GM12878 (cell line): ENCODE measurements around the gene ITGB8. TPM values are rescaled to one million over a fixed set of nuclear protein-coding genes. Genes with fewer than 3 reads are reported as not detected.

Experiments
- CBX5 ChIP-seq: sonication (generic); IDR thresholded peaks from 2 replicates; pipeline ENCODE4 v1.6.1; 2016; ENCODE audit warnings: low read depth, moderate library complexity, mild to moderate bottlenecking, inconsistent platforms
- CUX1 ChIP-seq: IDR thresholded peaks from 2 replicates; pipeline ENCODE4 v1.6.1; 2012; ENCODE audit warnings: improper control_type of control experiment, low read depth, low read length; ENCODE audit not compliant: insufficient replicate concordance
- GABPA ChIP-seq: IDR thresholded peaks from 2 replicates; pipeline ENCODE4 v1.6.1; 2014; ENCODE audit warnings: antibody characterized with exemption, low read depth, mild to moderate bottlenecking, inconsistent platforms
- IKZF1 ChIP-seq: fragments of 450-650 bp; conservative IDR thresholded peaks from 2 replicates; pipeline ENCODE4 v1.6.1; 2017; ENCODE audit warnings: antibody characterized with exemption, mild to moderate bottlenecking
- IRF3 ChIP-seq: fragments of 450-650 bp; IDR thresholded peaks from 2 replicates; pipeline ENCODE4 v1.6.1; 2014; ENCODE audit warnings: mild to moderate bottlenecking
- MTA3 ChIP-seq: IDR thresholded peaks from 2 replicates; pipeline ENCODE4 v1.6.1; 2012; ENCODE audit warnings: low read length, inconsistent platforms, borderline replicate concordance
- MXI1 ChIP-seq: fragments of 150-350 bp; IDR thresholded peaks from 2 replicates; pipeline ENCODE4 v1.6.1; 2011; ENCODE audit warnings: low read depth, mild to moderate bottlenecking, inconsistent platforms, low read length, improper control_type of control experiment
- NRF1 ChIP-seq: conservative IDR thresholded peaks from 2 replicates; pipeline ENCODE4 v1.6.1; 2011; ENCODE audit warnings: mild to moderate bottlenecking, low read depth, low read length, improper control_type of control experiment
- POLR2AphosphoS5 ChIP-seq: IDR thresholded peaks from 2 replicates; pipeline ENCODE4 v1.6.1; 2011; ENCODE audit warnings: mild to moderate bottlenecking, low read length, inconsistent platforms
- PRDM15 ChIP-seq: fragments of 450-650 bp; formaldehyde crosslinking; IDR thresholded peaks from 2 replicates; pipeline ENCODE4 v1.4.0; 2020; ENCODE audit warnings: mild to moderate bottlenecking, moderate library complexity
- RB1 ChIP-seq: fragments of 450-650 bp; formaldehyde crosslinking; IDR thresholded peaks from 2 replicates; pipeline ENCODE4 v1.6.1; 2017; ENCODE audit warnings: mild to moderate bottlenecking, borderline replicate concordance
- SP1 ChIP-seq: IDR thresholded peaks from one replicate; pipeline ENCODE4 v1.6.1; 2011; ENCODE audit warnings: low read depth, low read length
- TAF1 ChIP-seq: IDR thresholded peaks from 2 replicates; pipeline ENCODE4 v1.6.1; 2011; ENCODE audit warnings: mild to moderate bottlenecking, low read depth, low read length, borderline replicate concordance
- polyA plus RNA-seq, 11 experiments: library from polyadenylated mRNA; depleted of rRNA in 4 of 11; unstranded in 6 of 11; stranded (reverse) in 5 of 11; fragments of >200 nt; fragmentation: Nextera tagmentation in 4 of 11; fragmentation: Illumina TruSeq in 1 of 11; extraction: Ambion mirVana in 4 of 11; extraction: Trizol in 1 of 11; gene quantifications; 1 replicate in 1 of 11; 2 replicates in 10 of 11; pipeline versions ENCODE4 v1.2.1 to v1.2.3, GENCODE V29; 2011 to 2016; ENCODE audit warnings: inconsistent platforms in 2 of 11, missing spikeins in 2 of 11, low read depth in 1 of 11
- total RNA-seq, 4 experiments: library from RNA; depleted of rRNA in 3 of 4; stranded (reverse); fragments of >200 nt in 3 of 4; fragmentation: Illumina TruSeq in 1 of 4; extraction: Trizol in 1 of 4; gene quantifications; 2 replicates each; pipeline versions ENCODE4 v1.2.1 to v1.2.3, GENCODE V29; 2013 to 2021
- TF ChIP-seq, protein P1 (sequence below): IDR thresholded peaks from 2 replicates; pipeline ENCODE4 v1.6.1; 2011; ENCODE audit warnings: low read depth, low read length, improper control_type of control experiment, borderline replicate concordance
- TF ChIP-seq, protein P2 (sequence below): IDR thresholded peaks from 2 replicates; pipeline ENCODE4 v1.6.1; 2011; ENCODE audit warnings: borderline replicate concordance, low read depth, mild to moderate bottlenecking, moderate library complexity, mixed read lengths, low read length; ENCODE audit not compliant: insufficient read depth; ENCODE audit errors: extremely low read length

The ITGB8 gene
- total and polyA plus RNA-seq, 10 of the 15 experiments (the other 5 are each of a cell fraction or from before 2014, with no cell fraction given), result 0.37 to 26.2 (median 1.5) TPM

DNA sequence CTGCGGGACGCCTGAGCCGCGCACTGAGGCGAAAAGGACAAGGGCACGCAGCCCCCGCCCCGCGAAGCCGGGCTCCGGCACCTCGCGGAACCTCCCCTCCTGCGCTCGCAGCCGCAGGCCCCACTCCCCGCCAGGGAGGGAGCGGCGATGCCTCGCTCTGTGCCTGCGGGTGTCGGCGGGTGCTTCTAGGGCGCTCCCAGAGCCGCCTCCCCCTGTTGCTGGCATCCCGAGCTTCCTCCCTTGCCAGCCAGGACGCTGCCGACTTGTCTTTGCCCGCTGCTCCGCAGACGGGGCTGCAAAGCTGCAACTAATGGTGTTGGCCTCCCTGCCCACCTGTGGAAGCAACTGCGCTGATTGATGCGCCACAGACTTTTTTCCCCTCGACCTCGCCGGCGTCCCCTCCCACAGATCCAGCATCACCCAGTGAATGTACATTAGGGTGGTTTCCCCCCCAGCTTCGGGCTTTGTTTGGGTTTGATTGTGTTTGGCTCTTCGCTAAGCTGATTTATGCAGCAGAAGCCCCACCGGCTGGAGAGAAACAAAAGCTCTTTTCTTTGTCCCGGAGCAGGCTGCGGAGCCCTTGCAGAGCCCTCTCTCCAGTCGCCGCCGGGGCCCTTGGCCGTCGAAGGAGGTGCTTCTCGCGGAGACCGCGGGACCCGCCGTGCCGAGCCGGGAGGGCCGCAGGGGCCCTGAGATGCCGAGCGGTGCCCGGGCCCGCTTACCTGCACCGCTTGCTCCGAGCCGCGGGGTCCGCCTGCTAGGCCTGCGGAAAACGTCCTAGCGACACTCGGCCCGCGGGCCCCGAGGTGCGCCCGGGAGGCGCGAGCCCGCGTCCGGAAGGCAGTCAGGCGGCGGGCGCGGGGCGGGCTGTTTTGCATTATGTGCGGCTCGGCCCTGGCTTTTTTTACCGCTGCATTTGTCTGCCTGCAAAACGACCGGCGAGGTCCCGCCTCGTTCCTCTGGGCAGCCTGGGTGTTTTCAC is 519 bp downstream of the ITGB8 start (continued):
- TF ChIP-seq PRDM15, result no peak
- TF ChIP-seq GABPA, result no peak
- no peak for TF ChIP-seq RB1
- TF ChIP-seq MXI1, result no peak
- peak; percentile 62; the same call in 1 of the 2 replicates for TF ChIP-seq IKZF1
- TF ChIP-seq MTA3, result no peak
- no peak for TF ChIP-seq IRF3
- no peak for TF ChIP-seq CUX1
- TF ChIP-seq, protein P1, sequence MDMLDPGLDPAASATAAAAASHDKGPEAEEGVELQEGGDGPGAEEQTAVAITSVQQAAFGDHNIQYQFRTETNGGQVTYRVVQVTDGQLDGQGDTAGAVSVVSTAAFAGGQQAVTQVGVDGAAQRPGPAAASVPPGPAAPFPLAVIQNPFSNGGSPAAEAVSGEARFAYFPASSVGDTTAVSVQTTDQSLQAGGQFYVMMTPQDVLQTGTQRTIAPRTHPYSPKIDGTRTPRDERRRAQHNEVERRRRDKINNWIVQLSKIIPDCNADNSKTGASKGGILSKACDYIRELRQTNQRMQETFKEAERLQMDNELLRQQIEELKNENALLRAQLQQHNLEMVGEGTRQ, result no peak
- no peak for TF ChIP-seq NRF1
- TF ChIP-seq TAF1, result 0 out of 2 replicates have a peak, but pooled peaks have one; percentile 38
- no peak for TF ChIP-seq SP1
- TF ChIP-seq, protein P2, sequence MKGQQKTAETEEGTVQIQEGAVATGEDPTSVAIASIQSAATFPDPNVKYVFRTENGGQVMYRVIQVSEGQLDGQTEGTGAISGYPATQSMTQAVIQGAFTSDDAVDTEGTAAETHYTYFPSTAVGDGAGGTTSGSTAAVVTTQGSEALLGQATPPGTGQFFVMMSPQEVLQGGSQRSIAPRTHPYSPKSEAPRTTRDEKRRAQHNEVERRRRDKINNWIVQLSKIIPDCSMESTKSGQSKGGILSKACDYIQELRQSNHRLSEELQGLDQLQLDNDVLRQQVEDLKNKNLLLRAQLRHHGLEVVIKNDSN, result no peak
- 0 out of 2 replicates have a peak, but pooled peaks have one; percentile 3 for TF ChIP-seq CBX5
- peak; percentile 59; the same call in 1 of the 2 replicates for TF ChIP-seq POLR2AphosphoS5
